ENCODE data around the gene NT5DC3. TPM values are rescaled to one million over a fixed set of nuclear protein-coding genes. Genes with fewer than 3 reads are reported as not detected.

NT5DC3 gene
- total RNA-seq, 1 donor from 2014 or later, result 3.1 TPM

DNA sequence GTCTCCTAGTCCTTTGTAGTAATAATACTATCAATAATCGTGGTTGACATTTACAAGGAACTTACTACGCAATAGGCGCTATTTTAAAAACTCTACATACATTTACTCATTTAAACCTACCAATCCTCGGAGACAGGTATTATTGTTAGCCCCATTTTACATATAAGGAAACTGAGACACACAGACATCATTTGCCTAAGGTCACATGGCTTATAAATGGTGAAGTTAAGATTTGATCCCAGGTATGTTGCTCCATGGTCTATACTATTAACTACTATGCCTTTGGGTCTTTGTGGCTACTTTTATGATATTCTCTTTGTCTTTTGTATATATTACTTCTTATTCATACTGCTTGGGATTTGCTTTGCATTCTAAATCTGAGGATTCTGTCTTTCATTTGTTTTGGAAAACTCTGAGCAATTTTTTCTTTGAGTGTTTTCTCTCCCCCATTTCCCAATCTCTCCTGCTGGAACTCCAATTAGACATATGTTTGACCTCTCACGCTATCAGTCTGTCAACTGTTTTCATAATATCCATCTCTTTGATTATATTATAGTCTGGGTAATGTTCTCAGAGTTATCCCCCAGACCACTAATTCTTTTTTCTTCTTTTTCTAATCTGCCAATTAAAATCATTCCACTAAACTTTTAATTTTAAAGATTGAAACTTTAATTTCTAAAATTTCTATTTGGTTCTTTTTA lies 10.9 kb downstream of the NT5DC3 start:
- H3K9me3 ChIP-seq (replicated peaks), result peaks cover 12% of the 10 kb centered on the region
- no peak overlapping the region for H3K4me3 ChIP-seq
- TF ChIP-seq, protein P1, sequence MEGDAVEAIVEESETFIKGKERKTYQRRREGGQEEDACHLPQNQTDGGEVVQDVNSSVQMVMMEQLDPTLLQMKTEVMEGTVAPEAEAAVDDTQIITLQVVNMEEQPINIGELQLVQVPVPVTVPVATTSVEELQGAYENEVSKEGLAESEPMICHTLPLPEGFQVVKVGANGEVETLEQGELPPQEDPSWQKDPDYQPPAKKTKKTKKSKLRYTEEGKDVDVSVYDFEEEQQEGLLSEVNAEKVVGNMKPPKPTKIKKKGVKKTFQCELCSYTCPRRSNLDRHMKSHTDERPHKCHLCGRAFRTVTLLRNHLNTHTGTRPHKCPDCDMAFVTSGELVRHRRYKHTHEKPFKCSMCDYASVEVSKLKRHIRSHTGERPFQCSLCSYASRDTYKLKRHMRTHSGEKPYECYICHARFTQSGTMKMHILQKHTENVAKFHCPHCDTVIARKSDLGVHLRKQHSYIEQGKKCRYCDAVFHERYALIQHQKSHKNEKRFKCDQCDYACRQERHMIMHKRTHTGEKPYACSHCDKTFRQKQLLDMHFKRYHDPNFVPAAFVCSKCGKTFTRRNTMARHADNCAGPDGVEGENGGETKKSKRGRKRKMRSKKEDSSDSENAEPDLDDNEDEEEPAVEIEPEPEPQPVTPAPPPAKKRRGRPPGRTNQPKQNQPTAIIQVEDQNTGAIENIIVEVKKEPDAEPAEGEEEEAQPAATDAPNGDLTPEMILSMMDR (IDR thresholded peaks at IDR 0.05; ENCODE audit: borderline replicate concordance), result no peak
- H3K36me3 ChIP-seq, result no peaks in the 10 kb centered on the region
- DNase-seq, result no peak
- H3K4me1 ChIP-seq, result no peaks in the 10 kb centered on the region
- no peaks in the 10 kb centered on the region for H3K27me3 ChIP-seq (ENCODE audit: low read depth)
- intact Hi-C loops (cut with micrococcal nuclease), result no loop called here
- H3K27ac ChIP-seq (replicated peaks), result no peak overlapping the region

DNA sequence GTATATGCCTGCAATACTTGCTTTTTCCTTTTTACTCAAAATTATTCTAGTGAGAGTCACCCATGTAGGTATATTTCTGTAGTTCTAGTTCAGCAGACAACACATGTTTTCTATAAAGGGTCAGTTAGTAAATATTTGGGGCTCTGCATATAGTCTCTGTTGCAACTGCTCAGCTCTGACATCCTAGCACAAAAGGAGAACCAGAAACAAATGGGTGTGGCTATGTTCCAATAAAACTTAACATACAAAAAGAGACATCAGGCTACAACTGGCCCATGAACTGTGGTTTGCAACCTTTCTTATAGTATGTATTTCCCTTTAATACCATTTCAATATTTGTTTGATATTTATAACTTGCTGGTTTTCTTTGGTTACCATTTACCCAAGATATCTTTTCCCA lies 11.9 kb downstream of the NT5DC3 start:
- no peaks in the 10 kb centered on the region for H3K36me3 ChIP-seq
- intact Hi-C loops (cut with micrococcal nuclease), result no loop called here
- H3K4me3 ChIP-seq, result no peak overlapping the region
- DNase-seq, result no peak
- H3K9me3 ChIP-seq (replicated peaks), result peaks cover 12% of the 10 kb centered on the region
- no peaks in the 10 kb centered on the region for H3K27me3 ChIP-seq (ENCODE audit: low read depth)
- TF ChIP-seq, protein P1 (IDR thresholded peaks at IDR 0.05; ENCODE audit: borderline replicate concordance), result no peak
- H3K4me1 ChIP-seq, result no peaks in the 10 kb centered on the region
- H3K27ac ChIP-seq (replicated peaks), result no peak overlapping the region

DNA sequence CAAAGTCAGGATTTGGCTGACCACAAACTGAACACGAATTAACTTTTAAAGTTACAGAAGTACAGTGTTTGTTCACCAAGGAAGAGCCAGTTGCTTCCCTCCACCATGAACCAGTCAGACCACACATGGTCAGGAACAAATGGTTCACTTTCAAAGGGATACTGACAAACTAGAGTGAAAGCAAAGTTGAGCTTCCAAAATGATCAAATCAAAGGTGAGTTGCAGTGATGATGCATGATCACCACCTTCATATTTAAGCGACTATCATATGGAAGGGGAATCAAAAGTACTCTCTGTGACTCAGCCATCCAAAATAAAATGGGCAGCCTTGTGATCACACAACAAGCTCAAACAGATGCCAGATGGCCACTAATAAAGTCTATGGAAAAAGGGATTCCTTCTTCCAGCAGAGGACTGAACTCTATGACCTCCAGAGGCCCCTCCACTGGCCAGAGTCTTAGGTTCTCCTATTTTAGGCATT lies 13.1 kb downstream of the NT5DC3 start:
- no peaks in the 10 kb centered on the region for H3K36me3 ChIP-seq
- no peaks in the 10 kb centered on the region for H3K27me3 ChIP-seq (ENCODE audit: low read depth)
- peaks cover 12% of the 10 kb centered on the region for H3K9me3 ChIP-seq (replicated peaks)
- intact Hi-C loops (cut with micrococcal nuclease), result no loop called here
- no peak for DNase-seq
- TF ChIP-seq, protein P1 (IDR thresholded peaks at IDR 0.05; ENCODE audit: borderline replicate concordance), result no peak
- no peak overlapping the region for H3K4me3 ChIP-seq
- no peaks in the 10 kb centered on the region for H3K4me1 ChIP-seq
- no peak overlapping the region for H3K27ac ChIP-seq (replicated peaks)

DNA sequence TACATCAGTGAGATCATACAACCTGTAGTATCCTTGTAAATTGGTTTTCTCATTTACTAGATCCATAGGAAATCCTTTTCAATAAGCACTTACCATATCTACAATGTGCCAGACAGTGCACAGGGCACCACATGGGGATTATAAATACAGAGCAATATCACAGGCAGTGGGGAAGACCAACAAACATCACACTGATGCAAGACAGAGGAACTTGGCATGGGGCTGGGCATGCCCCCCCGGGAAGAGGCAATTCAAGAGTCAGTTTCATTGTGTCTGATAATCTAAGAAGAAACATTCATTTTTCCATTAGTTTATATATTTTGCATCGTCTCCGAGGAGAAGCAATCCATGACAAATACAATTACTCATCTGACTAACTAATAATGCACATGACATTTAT lies 16.2 kb downstream of the NT5DC3 start:
- Histone ChIP-seq H3K27ac (replicated peaks) (no peak overlapping the region), H3K4me1 (no peaks in the 10 kb centered on the region), H3K4me3 (no peak overlapping the region), H3K9me3 (replicated peaks) (peaks cover 7% of the 10 kb centered on the region), H3K36me3 (no peaks in the 10 kb centered on the region), H3K27me3 (ENCODE audit: low read depth) (no peaks in the 10 kb centered on the region)
- intact Hi-C loops (cut with micrococcal nuclease), result no loop called here
- TF ChIP-seq, protein P1 (IDR thresholded peaks at IDR 0.05; ENCODE audit: borderline replicate concordance), result no peak
- no peak for DNase-seq

DNA sequence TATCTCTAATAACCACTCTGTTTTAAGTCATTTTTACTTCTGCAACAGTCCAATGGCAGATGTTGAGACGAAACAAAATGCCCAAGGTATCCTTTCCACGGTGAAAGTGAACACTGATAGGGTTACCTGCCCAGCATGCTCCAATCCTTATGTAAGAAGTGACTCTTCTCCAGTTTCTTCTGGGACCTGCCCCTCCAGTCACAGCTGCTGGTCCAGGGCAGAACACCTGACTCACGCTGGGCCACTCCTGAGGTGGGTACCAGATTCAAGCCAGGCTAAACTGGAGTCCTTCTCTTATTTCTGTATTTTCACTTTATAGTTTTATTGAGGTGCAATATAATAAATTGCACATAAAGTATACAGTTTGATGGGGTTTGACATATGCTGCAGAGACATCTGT lies 16.7 kb downstream of the NT5DC3 start:
- DNase-seq, result no peak
- Histone ChIP-seq H3K4me3 (no peak overlapping the region), H3K36me3 (no peaks in the 10 kb centered on the region), H3K9me3 (replicated peaks) (peaks cover 7% of the 10 kb centered on the region), H3K4me1 (no peaks in the 10 kb centered on the region), H3K27ac (replicated peaks) (no peak overlapping the region), H3K27me3 (ENCODE audit: low read depth) (no peaks in the 10 kb centered on the region)
- TF ChIP-seq, protein P1 (IDR thresholded peaks at IDR 0.05; ENCODE audit: borderline replicate concordance), result no peak
- intact Hi-C loops (cut with micrococcal nuclease), result no loop called here
